Heart left ventricle (tissue), 16 donors: Measurements from ENCODE around the gene KIAA1217. TPM values are rescaled to one million over a fixed set of nuclear protein-coding genes. Genes with fewer than 3 reads are reported as not detected.

ENCODE experiments used
- ATAC-seq, 4 donors: fragments of 200-7000 bp; cut with Tn5 transposase; one replicate each; pipeline ENCODE4 v1.9.1; 2020 to 2022; ENCODE audit warnings: moderate library complexity in 4 of 4, mild to moderate bottlenecking in 3 of 4, moderate number of reproducible peaks in 1 of 4
- DNase-seq, 5 donors: peaks; one replicate each; pipeline ENCODE4 v3.0.0-alpha.2; 2020
- H3K27ac ChIP-seq, 12 donors: fragments of 200-600 bp; sonication (generic) in 4 of 12; one replicate each; pipeline versions ENCODE4 v1.5.0 to v1.8.0; 2016 to 2022; ENCODE audit warnings: mild to moderate bottlenecking in 2 of 12
- H3K27me3 ChIP-seq, 9 donors: fragments of 200-600 bp; sonication (generic) in 2 of 9; one replicate each; pipeline versions ENCODE4 v1.5.1 to v1.8.0; 2016 to 2022; ENCODE audit warnings: mild to moderate bottlenecking in 3 of 9
- H3K36me3 ChIP-seq, 9 donors: fragments of 200-600 bp; sonication (generic) in 2 of 9; one replicate each; pipeline versions ENCODE4 v1.5.0 to v1.8.0; 2018 to 2022; ENCODE audit warnings: mild to moderate bottlenecking in 2 of 9
- H3K4me1 ChIP-seq, 12 donors: fragments of 200-600 bp; sonication (generic) in 4 of 12; one replicate each; pipeline versions ENCODE4 v1.5.0 to v1.8.0; 2016 to 2022; ENCODE audit warnings: mild to moderate bottlenecking in 3 of 12
- H3K4me3 ChIP-seq, 12 donors: fragments of 200-600 bp; sonication (generic) in 4 of 12; one replicate each; pipeline versions ENCODE4 v1.5.0 to v1.8.0; 2017 to 2022; ENCODE audit warnings: mild to moderate bottlenecking in 9 of 12, moderate library complexity in 4 of 12
- H3K9me3 ChIP-seq, 12 donors: fragments of 200-600 bp; sonication (generic) in 4 of 12; one replicate each; pipeline versions ENCODE4 v1.5.0 to v1.8.0; 2016 to 2022; ENCODE audit warnings: mild to moderate bottlenecking in 1 of 12
- CTCF ChIP-seq, 12 donors: fragments of 200-600 bp; sonication (generic) in 4 of 12; IDR thresholded peaks; one replicate each; pipeline versions ENCODE4 v1.5.0 to v1.8.0; 2018 to 2022; ENCODE audit warnings: antibody characterized with exemption in 12 of 12, mild to moderate bottlenecking in 5 of 12
- POLR2A ChIP-seq, 2 donors: fragments of 450-650 bp; IDR thresholded peaks; one replicate each; pipeline ENCODE4 v1.6.1; 2017; ENCODE audit warnings: antibody characterized with exemption in 2 of 2, mild to moderate bottlenecking in 2 of 2, moderate library complexity in 2 of 2
- WGBS, 4 donors: extraction: QIAGEN DNeasy Blood & Tissue Kit in 2 of 4; methylation state at CpG; one replicate each; pipeline versions ENCODE4 v1.1.5 to v1.1.7; 2013 to 2018; 5-methylcytosine and 5-hydroxymethylcytosine counted together
- intact Hi-C, 10 donors: fragments of 100-400 bp; cut with DNase I; formaldehyde crosslinking; loops; one replicate each; pipeline versions ENCODE4 v1.11.1 to v1.14.2; 2022
- polyA plus RNA-seq, 2 donors: library from polyadenylated mRNA; stranded (reverse); fragments of 200-250 nt; gene quantifications; one replicate each; pipeline ENCODE4 v1.2.3, GENCODE V29; 2013
- total RNA-seq, 9 donors: library from RNA; depleted of rRNA in 2 of 9; stranded (reverse); fragments of >200 nt in 2 of 9; fragmentation: NEBNext Ultra II Directional in 3 of 9; extraction: Animal tissue kit (Norgen Biotek cat#: 25700) in 3 of 9; gene quantifications; one replicate each; pipeline versions ENCODE4 v1.1.0 to v1.2.4, GENCODE V29; 2016 to 2023
- donor health status: ischemic (EF 13 %, LVEDD 7.1; RV severe dilation, severe dysfunction).
- donor health status: healthy with polysubstance abuse.
- donor health status: DM: no; HTN: yes; CAD: no.
- donor health status: DM: no; HTN: no; CAD: no.
- donor health status: ischemic (EF 25% LVEDD 6.9; RV normal size, moderate dysfunction).
- donor health status: ischemic (EF 25% LVEDD 5.7; RV mildly dilated, moderate dysfunction).
- donor health status: healthy.
- donor health status: DM: yes; HTN: yes; CAD: no.
- donor health status: ischemic (EF 35%, LVEDD 5.7; RV mildly dilated, moderate dysfunction).
- donor health status: nonischemic (EF 11% LVEDD 7.7; RV severe dilation, severe dysfunction).
- donor health status: DM: yes; HTN: yes; CAD: no.
- donor health status: PGD.
- donor health status: ischemic (EF 29% LVEDD 5.4; RV normal size, mild dysfunction).
- donor health status: nonischemic (EF 23%, LVEDD 6.1; RV moderate dilation, normal function).

Gene KIAA1217
- total and polyA plus RNA-seq, 11 donors: 12.7 to 66.7 (median 33.5) TPM

GRCh38 chr10:24453973-24454372 lies 245.0 kb downstream of the KIAA1217 start:
- intact Hi-C loops: loop anchor here in 1 of 10 donors (5.0 kb wide), 1 partner anchor 48 kb away; no protein-coding TSS in a partner anchor
- no peak for DNase-seq
- no peak for ATAC-seq
- Histone ChIP-seq H3K4me3 (no peak overlapping the region), H3K27ac (peak overlapping the region in 1 of 12 donors; percentile 14), H3K36me3 (no peaks in the 10 kb centered on the region), H3K4me1 (peaks cover 0 to 76% (median 28%) of the 10 kb centered on the region in 12 donors), H3K9me3 (no peaks in the 10 kb centered on the region), H3K27me3 (no peaks in the 10 kb centered on the region)
- 78 to 86% (median 83%) methylated on average over 4 of the region's 4 CpGs for WGBS, 4 donors
- no peak for TF ChIP-seq CTCF (IDR thresholded peaks at IDR 0.05)

GRCh38 chr10:24455447-24455846 lies 246.5 kb downstream of the KIAA1217 start:
- no peak overlapping the region for H3K27ac ChIP-seq
- no peaks in the 10 kb centered on the region for H3K36me3 ChIP-seq
- DNase-seq: no peak
- intact Hi-C loops: no loop called here
- no peak overlapping the region for H3K4me3 ChIP-seq
- TF ChIP-seq POLR2A (IDR thresholded peaks at IDR 0.05) (no peak), CTCF (IDR thresholded peaks at IDR 0.05) (no peak)
- ATAC-seq: no peak
- H3K27me3 ChIP-seq: no peaks in the 10 kb centered on the region
- H3K9me3 ChIP-seq: no peaks in the 10 kb centered on the region
- WGBS, 4 donors: 75 to 85% (median 80%) methylated on average over 4 of the region's 4 CpGs
- H3K4me1 ChIP-seq: peaks cover 0 to 65% (median 22%) of the 10 kb centered on the region in 12 donors

GRCh38 chr10:24456322-24456721 lies 247.4 kb downstream of the KIAA1217 start:
- no peaks in the 10 kb centered on the region for H3K36me3 ChIP-seq
- H3K27ac ChIP-seq: peak overlapping the region in 4 of 12 donors; percentile 7 to 30 (median 17)
- no peak overlapping the region for H3K4me3 ChIP-seq
- WGBS, 4 donors: 72 to 84% (median 75%) methylated on average over 4 of the region's 4 CpGs
- H3K27me3 ChIP-seq: no peaks in the 10 kb centered on the region
- peaks cover 0 to 57% (median 15%) of the 10 kb centered on the region in 12 donors for H3K4me1 ChIP-seq
- intact Hi-C loops: no loop called here
- ATAC-seq (peak in 2 of 4 donors; percentile 42 to 78), DNase-seq (no peak)
- TF ChIP-seq CTCF (IDR thresholded peaks at IDR 0.05) (no peak), POLR2A (IDR thresholded peaks at IDR 0.05) (no peak)
- no peaks in the 10 kb centered on the region for H3K9me3 ChIP-seq

GRCh38 chr10:24457661-24458318 lies 248.9 kb downstream of the KIAA1217 start:
- no peak for TF ChIP-seq CTCF (IDR thresholded peaks at IDR 0.05)
- no peak for TF ChIP-seq POLR2A (IDR thresholded peaks at IDR 0.05)
- H3K9me3 ChIP-seq: no peaks in the 10 kb centered on the region
- WGBS, 4 donors: 66 to 95% (median 79%) methylated on average over 7 of the region's 7 CpGs
- no peak for DNase-seq
- peaks cover 0 to 60% (median 18%) of the 10 kb centered on the region in 12 donors for H3K4me1 ChIP-seq
- H3K27ac ChIP-seq: no peak overlapping the region
- H3K4me3 ChIP-seq: no peak overlapping the region
- no peaks in the 10 kb centered on the region for H3K27me3 ChIP-seq
- ATAC-seq: peak in 1 of 4 donors; percentile 35
- no peaks in the 10 kb centered on the region for H3K36me3 ChIP-seq
- intact Hi-C loops: no loop called here
